BLaER1 (cell line): Measurements from ENCODE around the gene UCHL5.
"Not testable (repeated sequence)": the region's sequence is repeated elsewhere in the genome, so short reads cannot be mapped to it uniquely, and the experiment has no call there.

ENCODE experiments used
- H3K27ac ChIP-seq: shearing (Covaris generic); formaldehyde crosslinking; 2 replicates; pipeline ENCODE4 v1.8.1; 2022
- H3K27me3 ChIP-seq: shearing (Covaris generic); formaldehyde crosslinking; 2 replicates; pipeline ENCODE4 v1.8.1; 2022
- H3K36me3 ChIP-seq: shearing (Covaris generic); formaldehyde crosslinking; 2 replicates; pipeline ENCODE4 v1.8.1; 2022
- H3K4me1 ChIP-seq: shearing (Covaris generic); formaldehyde crosslinking; 2 replicates; pipeline ENCODE4 v1.8.1; 2022
- H3K4me2 ChIP-seq: shearing (Covaris generic); formaldehyde crosslinking; 2 replicates; pipeline ENCODE4 v1.8.1; 2022
- H3K4me3 ChIP-seq: shearing (Covaris generic); formaldehyde crosslinking; 2 replicates; pipeline ENCODE4 v1.8.1; 2022
- H3K9ac ChIP-seq: shearing (Covaris generic); formaldehyde crosslinking; 2 replicates; pipeline ENCODE4 v1.8.1; 2022
- H3K9me3 ChIP-seq: shearing (Covaris generic); formaldehyde crosslinking; 2 replicates; pipeline ENCODE4 v1.8.1; 2022
- H4K20me1 ChIP-seq: shearing (Covaris generic); formaldehyde crosslinking; 2 replicates; pipeline ENCODE4 v1.8.1; 2022
- Cebpa-rat ChIP-seq: shearing (Covaris generic); IDR thresholded peaks from 2 replicates; pipeline ENCODE4 v1.8.1; 2022

UCHL5 gene

DNA sequence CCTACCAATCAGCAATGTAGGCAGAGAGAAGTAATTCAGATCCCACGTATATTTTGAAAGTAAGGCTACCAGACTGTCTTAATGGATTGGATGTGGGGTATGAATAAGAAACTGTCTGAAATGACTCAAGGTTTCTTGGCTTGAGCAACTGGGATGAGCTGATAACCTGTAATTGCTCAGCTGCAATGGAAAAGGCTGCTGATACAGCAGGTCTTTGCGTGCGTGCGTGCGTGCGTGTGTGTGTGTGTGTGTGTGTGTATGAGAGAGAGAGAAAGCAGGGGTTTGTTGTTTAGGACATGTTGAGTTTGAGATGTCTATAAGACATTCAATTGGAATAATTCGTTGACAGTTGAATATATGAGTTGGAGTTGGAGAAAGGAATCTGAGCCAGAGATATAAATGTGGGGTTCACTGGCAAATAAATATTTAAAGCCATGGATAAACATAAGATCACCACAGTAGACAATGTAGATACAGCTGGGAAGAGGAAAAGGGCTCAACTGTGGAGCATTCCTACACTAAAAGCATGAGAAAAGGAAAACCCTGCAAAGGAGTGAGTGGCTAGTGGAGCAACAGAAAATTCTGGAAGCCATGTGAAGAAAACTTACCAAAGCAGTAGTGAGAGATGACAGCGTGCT, 72.9 kb downstream of the UCHL5 start:
- H3K4me3 ChIP-seq = no peak overlapping the region
- H3K4me1 ChIP-seq = no peaks in the 10 kb centered on the region
- H4K20me1 ChIP-seq = no peaks in the 10 kb centered on the region
- no peak overlapping the region for H3K9ac ChIP-seq
- H3K9me3 ChIP-seq = 0 out of 2 replicates have a peak, but pooled peaks cover 11% of the 10 kb centered on the region
- 0 out of 2 replicates have a peak, but pooled peaks cover 9% of the 10 kb centered on the region for H3K36me3 ChIP-seq
- no peak overlapping the region for H3K27ac ChIP-seq
- no peak overlapping the region for H3K4me2 ChIP-seq
- TF ChIP-seq Cebpa-rat = no peak
- no peaks in the 10 kb centered on the region for H3K27me3 ChIP-seq

DNA sequence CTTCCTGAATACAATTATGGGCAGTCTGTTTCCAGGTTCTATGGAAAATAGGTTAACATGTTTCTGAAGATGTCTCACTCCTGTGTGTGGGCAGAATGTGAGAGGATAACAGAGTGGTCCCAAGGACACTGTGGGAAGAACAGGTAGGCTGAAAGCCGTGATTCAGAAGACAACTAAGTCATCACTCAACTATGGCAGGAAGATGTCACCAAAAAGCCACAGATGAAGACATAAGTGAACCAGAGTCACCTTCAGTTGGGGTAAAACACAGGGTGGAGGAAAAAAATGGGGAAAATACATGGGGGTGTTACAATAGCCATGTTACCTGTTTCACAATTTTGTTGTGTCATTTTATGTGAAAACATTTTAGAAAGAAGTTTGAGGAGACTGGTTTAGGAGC, 75.1 kb downstream of the UCHL5 start:
- no peak overlapping the region for H3K9ac ChIP-seq
- H4K20me1 ChIP-seq = no peaks in the 10 kb centered on the region
- H3K9me3 ChIP-seq = 0 out of 2 replicates have a peak, but pooled peaks cover 11% of the 10 kb centered on the region
- H3K27me3 ChIP-seq = no peaks in the 10 kb centered on the region
- TF ChIP-seq Cebpa-rat = no peak
- H3K36me3 ChIP-seq = 0 out of 2 replicates have a peak, but pooled peaks cover 9% of the 10 kb centered on the region
- no peak overlapping the region for H3K4me3 ChIP-seq
- no peak overlapping the region for H3K4me2 ChIP-seq
- no peak overlapping the region for H3K27ac ChIP-seq
- H3K4me1 ChIP-seq = no peaks in the 10 kb centered on the region

DNA sequence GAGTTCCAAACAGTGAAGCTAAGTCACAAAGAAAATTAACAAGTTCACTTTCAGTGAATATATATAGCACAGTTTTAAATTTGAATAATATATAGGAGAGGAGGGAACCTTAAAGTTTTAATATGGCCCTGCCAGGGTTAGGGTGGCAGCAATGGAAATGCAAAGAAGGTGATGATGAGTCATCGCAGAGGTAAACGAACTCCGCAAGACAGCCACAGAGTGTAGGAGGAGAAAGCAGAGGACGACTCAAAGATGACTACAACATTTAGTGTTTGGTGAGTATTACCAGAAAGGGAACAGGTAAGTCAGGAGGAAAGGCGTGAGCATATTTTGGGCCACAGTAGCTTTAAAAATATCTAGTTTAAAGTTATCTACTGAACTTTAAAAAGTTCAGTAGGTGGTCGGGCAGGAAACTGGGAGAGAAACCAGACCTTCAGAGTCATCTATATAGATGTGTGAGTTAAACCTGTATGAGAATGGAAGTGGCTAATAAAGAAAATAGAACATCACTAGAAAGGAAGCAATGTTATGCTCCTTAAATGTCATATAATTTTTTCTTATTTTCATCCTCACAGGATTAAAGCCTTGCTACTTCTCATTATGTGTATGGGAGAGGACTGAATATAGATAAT, 75.7 kb downstream of the UCHL5 start:
- Histone ChIP-seq H3K9ac (no peak overlapping the region), H3K4me3 (no peak overlapping the region), H3K36me3 (0 out of 2 replicates have a peak, but pooled peaks cover 9% of the 10 kb centered on the region), H4K20me1 (no peaks in the 10 kb centered on the region), H3K27ac (no peak overlapping the region), H3K4me1 (no peaks in the 10 kb centered on the region), H3K4me2 (no peak overlapping the region), H3K9me3 (0 out of 2 replicates have a peak, but pooled peaks cover 11% of the 10 kb centered on the region), H3K27me3 (no peaks in the 10 kb centered on the region)
- TF ChIP-seq Cebpa-rat = no peak

DNA sequence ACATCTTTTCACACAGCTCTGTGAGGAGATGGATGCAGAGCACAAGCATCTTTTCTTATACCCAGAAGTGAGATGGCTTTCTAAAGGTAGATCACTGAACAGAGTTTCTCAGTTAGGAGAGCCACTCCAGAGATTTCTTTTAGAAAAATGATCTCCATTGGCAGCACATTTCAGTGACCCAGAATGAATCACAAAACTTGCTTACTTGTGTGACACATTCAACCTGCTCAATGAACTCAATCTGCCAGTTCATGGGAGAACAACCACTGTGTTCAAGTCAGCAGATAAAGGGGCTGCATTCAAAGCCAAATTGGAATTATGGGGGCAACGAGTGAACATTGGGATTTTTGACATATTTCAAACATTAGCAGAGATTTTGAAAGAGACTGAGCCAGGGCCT, 78.3 kb downstream of the UCHL5 start:
- no peak for TF ChIP-seq Cebpa-rat
- Histone ChIP-seq H3K27me3 (no peaks in the 10 kb centered on the region), H3K36me3 (no peaks in the 10 kb centered on the region), H3K4me1 (no peaks in the 10 kb centered on the region), H4K20me1 (no peaks in the 10 kb centered on the region), H3K4me2 (no peak overlapping the region), H3K4me3 (no peak overlapping the region), H3K27ac (no peak overlapping the region), H3K9me3 (no peaks in the 10 kb centered on the region), H3K9ac (no peak overlapping the region)

DNA sequence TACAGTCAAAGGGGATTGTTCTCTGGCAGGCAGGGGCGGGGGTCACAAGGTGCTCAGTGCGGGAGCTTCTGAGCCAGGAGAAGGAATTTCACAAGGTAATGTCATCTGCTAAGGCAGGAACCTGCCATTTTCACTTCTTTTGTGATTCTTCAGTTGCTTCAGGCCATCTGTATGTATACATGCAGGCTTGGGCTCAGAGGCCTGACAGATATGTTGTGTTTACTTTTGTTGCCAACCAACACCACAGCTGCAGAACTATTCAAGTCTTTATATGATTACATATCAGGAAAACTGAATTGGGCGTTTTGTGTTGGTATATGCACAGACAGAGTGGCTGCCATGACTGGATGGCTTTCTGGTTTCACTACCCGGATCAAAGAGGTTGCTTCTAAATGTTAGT, 78.8 kb downstream of the UCHL5 start:
- H3K4me1 ChIP-seq, H3K4me2 ChIP-seq, H3K36me3 ChIP-seq, H4K20me1 ChIP-seq, H3K9ac ChIP-seq, H3K27me3 ChIP-seq, H3K4me3 ChIP-seq, H3K27ac ChIP-seq, H3K9me3 ChIP-seq: not testable (repeated sequence)

DNA sequence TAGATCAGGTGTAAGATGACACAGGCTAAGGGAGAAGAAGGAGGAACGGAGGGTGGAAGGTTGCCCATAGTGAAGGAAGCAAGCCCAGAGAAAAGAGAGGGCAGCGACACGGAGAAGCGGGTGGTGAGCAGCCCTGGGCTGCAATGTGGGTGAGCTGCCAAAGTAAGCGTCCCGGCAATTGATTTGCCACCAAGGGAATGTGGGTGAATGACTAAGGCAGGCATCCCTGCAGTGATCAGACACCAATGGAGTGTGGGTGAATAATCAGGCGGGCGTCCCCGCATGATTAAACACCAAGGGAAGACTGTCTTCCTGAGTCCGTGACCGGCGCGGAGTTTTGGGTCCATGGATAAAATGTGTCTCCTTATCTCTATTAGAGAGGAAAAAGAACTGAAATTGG, 79.6 kb downstream of the UCHL5 start:
- H4K20me1 ChIP-seq = no peaks in the 10 kb centered on the region
- H3K27me3 ChIP-seq = no peaks in the 10 kb centered on the region
- no peak overlapping the region for H3K27ac ChIP-seq
- H3K9me3 ChIP-seq = no peaks in the 10 kb centered on the region
- H3K9ac ChIP-seq = no peak overlapping the region
- no peaks in the 10 kb centered on the region for H3K4me1 ChIP-seq
- H3K36me3 ChIP-seq = no peaks in the 10 kb centered on the region
- no peak overlapping the region for H3K4me2 ChIP-seq
- no peak for TF ChIP-seq Cebpa-rat
- H3K4me3 ChIP-seq = no peak overlapping the region

DNA sequence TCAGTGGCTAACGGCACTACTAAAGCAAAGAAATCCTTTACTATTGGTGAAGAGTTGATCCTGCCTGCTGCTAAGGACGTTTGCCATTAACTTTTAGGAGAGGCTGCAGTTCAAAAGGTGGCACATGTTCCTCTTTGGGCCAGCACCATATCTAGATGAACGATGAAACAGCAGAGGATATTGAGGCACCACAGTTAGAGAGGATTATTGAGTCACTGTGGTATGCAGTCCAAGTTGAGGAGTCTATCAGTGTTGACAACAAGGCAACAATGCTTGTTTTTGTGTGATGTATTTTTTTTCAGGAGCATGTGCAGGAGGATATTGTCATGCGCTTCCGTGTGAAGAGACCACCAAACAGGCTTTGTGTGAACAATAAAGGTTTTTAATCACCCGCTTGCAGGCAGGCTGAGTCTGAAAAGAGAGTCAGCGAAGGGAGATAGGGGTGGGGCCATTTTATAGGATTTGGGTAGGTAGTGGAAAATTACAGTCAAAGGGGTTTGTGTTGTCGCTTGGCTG, 80.9 kb downstream of the UCHL5 start:
- no peaks in the 10 kb centered on the region for H4K20me1 ChIP-seq
- no peak overlapping the region for H3K4me2 ChIP-seq
- H3K27ac ChIP-seq = no peak overlapping the region
- H3K9ac ChIP-seq = no peak overlapping the region
- no peaks in the 10 kb centered on the region for H3K36me3 ChIP-seq
- no peak overlapping the region for H3K4me3 ChIP-seq
- H3K27me3 ChIP-seq = no peaks in the 10 kb centered on the region
- no peaks in the 10 kb centered on the region for H3K9me3 ChIP-seq
- no peak for TF ChIP-seq Cebpa-rat
- no peaks in the 10 kb centered on the region for H3K4me1 ChIP-seq

DNA sequence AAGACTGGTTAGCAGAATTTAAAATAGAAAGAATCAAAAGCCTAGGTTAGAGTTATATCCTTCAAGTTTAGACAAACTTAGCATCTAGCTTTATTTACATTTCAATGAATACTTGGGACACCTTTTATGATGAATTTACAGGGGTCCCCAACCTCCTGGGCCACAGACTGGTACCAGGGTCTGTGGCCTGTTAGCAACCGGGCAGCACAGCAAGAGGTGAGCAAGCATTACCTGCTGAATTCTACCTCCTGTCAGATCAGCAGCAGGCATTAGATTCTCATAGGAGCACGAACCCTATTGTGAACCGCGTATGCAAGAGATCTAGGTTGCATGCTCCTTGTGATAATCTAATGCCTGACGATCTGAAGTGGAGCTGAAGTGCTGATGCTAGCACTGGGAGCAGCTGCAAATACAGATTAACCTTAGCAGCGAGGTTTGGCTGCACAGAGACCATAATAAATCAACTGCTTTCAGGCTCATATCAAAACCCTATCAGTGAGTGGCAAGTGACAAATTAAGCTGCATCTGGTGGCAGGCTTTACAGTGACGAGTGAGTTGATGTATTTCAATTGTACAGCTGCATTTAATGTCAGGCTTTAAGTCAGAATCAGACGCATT, 82.0 kb downstream of the UCHL5 start:
- no peaks in the 10 kb centered on the region for H3K9me3 ChIP-seq
- no peaks in the 10 kb centered on the region for H4K20me1 ChIP-seq
- H3K36me3 ChIP-seq = no peaks in the 10 kb centered on the region
- H3K4me2 ChIP-seq = no peak overlapping the region
- H3K4me1 ChIP-seq = no peaks in the 10 kb centered on the region
- no peaks in the 10 kb centered on the region for H3K27me3 ChIP-seq
- no peak for TF ChIP-seq Cebpa-rat
- H3K4me3 ChIP-seq = no peak overlapping the region
- no peak overlapping the region for H3K9ac ChIP-seq
- H3K27ac ChIP-seq = no peak overlapping the region

DNA sequence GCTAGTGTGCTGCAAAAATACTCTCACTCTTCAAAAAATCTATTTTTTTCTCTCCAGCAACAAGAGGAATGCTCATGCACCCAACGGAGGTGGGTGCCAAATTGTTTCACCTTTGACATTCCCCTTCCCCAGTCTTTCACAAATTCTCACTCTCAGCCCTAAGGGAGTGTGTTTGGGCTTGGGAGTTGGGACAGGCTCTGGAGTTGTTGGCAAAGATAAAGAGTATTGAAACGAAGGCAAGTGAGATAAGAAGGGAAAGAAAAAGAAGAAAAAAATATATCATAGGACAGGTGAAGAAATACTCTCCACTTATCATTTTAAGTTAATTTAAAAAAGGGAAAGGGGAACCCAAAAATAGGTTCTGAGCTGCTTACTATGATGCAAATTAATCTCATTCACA, 82.6 kb downstream of the UCHL5 start:
- Histone ChIP-seq H3K36me3 (no peaks in the 10 kb centered on the region), H3K4me2 (no peak overlapping the region), H3K4me1 (no peaks in the 10 kb centered on the region), H3K9ac (no peak overlapping the region), H3K4me3 (no peak overlapping the region), H3K9me3 (no peaks in the 10 kb centered on the region), H4K20me1 (no peaks in the 10 kb centered on the region), H3K27me3 (no peaks in the 10 kb centered on the region), H3K27ac (no peak overlapping the region)
- TF ChIP-seq Cebpa-rat = no peak

DNA sequence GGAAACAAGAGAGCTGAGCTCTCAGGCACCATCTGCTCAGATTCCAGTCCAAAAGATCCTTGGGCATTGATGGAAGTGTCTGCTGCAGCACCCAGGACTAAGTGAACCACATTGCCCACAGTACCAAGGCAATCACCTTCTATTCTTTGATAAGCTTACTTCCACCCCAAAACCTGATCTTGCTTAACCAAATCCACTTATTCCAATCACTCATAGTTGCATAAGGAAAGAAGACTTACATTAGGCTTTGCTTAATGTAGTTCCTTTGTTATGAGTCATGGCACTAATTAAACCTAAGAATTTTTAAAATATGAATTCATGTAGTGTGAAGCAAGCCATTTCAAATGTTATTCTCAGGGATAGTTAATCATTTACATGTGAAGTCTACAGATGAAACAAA, 84.5 kb downstream of the UCHL5 start:
- no peaks in the 10 kb centered on the region for H3K36me3 ChIP-seq
- H3K27ac ChIP-seq = no peak overlapping the region
- no peaks in the 10 kb centered on the region for H3K9me3 ChIP-seq
- TF ChIP-seq Cebpa-rat = no peak
- no peaks in the 10 kb centered on the region for H4K20me1 ChIP-seq
- H3K9ac ChIP-seq = no peak overlapping the region
- H3K4me3 ChIP-seq = no peak overlapping the region
- no peaks in the 10 kb centered on the region for H3K4me1 ChIP-seq
- H3K4me2 ChIP-seq = no peak overlapping the region
- H3K27me3 ChIP-seq = no peaks in the 10 kb centered on the region
